A204.1 (cell line): ENCODE measurements around the gene GRID1.

Source experiments
- FAIRE-seq: peaks from 2 replicates; lab custom pipeline; 2012; peaks lifted over from hg19 to GRCh38; lab: Jason Lieb, UNC

The GRID1 gene

DNA sequence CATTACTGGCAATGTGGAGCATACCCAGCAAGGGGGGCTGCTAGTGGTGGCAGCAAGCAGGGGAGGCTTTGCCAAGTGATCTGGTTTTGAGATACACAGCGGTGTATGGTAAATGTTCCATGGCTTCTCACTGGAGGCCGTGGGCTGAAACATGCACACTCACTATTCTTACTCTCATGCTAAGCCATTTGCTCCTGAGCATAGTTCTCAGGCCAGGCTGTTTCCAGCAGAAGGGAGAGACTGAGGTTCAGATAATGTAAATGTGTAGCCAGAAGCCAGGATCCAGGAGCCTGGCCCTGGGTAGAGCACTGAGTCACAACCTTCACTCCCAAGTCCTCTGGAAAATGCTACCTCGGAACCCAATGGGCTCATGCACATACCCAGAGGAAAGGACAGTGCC, 757.9 kb downstream of the GRID1 start:
- no peak for FAIRE-seq

DNA sequence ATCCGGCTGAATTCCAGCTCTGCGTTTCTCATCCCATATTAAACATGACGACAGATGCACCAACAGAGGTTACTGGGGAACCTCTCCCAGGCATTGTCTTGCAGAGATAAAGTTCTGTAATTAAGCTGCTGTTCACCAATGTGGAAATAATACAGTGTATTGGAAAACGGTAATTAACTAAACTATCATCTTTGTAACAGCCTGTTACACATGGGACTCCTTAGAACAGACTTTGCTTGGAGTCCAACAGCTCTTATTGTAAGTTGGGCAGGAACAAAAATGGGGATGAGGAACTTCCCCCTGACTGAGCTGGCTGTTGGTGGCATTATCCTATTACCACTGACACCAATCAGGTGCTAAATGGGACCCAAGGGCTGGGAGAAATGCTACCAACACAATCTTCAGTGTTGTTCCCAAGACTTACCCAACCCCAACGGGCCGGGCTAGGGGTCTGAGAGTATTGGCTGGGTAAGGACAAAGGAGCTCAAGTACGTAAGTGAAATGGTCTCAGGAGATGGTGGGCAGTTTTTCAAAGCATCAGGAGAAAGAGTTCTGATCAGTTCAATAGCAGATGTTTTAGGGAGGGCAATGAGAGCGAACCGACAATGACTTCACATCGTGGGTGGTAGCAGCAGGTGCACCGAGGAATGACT, 759.4 kb downstream of the GRID1 start:
- no peak for FAIRE-seq

DNA sequence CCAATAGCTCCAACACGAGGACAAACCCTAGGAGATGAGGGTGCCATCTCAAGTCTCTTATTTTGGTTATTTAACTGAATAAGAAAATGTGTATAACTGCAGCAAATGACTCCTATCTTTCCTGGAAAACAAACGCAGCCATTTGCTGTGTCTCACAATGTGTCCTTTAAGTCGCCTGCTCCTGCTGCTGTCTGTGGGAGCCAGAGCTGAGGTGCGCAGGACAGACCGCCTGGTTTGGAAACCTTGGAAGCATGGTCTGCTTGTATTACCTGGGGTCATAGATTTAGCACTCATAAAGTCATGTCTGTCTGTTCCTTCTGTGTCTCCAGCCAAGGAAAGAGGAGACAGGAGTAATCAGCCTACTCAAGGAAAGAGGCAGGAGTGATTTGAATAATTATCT, 760.2 kb downstream of the GRID1 start:
- FAIRE-seq: no peak

DNA sequence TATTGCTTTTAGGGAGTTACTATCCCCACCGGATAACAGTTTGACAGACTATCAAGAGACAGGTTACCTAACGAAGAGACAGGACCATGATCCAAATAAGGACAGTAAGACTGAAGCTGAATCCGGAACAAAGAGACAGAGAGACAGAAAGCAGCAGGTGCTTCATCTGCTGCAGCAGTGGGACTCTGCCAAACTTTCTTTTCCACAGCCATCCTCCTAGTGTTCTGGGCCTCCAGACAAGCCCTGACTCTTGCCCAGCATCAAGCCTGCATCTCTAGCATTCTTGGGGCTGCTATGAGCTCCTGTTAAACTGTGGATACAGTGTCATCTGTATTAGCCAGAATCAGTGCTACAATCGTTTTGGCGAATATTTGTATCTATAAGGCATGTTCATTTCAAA, 761.7 kb downstream of the GRID1 start:
- FAIRE-seq: no peak

DNA sequence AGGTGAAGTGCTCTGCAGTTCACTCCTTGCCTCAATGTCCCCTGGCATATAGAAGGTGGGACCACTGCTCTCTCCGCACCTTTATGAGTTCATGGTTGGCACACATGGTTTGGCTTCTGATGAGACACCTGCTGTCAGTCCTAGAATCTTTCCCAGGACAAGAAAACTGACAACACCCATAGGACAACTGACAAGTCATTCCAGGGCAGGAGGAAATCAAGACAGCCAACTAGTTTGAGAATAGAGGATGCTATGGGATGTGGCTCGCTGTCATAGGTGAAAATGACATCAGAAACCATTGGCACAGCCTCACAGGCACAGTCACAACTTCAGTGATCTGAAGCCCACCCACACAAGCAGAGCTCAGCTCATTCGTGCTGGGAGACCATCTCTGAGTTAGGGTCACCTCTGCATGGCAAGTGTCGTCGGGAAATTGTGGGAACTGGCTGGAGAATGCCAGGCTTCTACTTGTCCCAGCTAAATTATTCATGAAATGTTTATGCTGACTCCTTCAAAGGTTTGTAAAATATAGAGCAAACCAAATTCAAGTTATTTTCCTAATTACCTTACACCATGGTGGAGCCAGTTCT, 762.4 kb downstream of the GRID1 start:
- FAIRE-seq: no peak

DNA sequence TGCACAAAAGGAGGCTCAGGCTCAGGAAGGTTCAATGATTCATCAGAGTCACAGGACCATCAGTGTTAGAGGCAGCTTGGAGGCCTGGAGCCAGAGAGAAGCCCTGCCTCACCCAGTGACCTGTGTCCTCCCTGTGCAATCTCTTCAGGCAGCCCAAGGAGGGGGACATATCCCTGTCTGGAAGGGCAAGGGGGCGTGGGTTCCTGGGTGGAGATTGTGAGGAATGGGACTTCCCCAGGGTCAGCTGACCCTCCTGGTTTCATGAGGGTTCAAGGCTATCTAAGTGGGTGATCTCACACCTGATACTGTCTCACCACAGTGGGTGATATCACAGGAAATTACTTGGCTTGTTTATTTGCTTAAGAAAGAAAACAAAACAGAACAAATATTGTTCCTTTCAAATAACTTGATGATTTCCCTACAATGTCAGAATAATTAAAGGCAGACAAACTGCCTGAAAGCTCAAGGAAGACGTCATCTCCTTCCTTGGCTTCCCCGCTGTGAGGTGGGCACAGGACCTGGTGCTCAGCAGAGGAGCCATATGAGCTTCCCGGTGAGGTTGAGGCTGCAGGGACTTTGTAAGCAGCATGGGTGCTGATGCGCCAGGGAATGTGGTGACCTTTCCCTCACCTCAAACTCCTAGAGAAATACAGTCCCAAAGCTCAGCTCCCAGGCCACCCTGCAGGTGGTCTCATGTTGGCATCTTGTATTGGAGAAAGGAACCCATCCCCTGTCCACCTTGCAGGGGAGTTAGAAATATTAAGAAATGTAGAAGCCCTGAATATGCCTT, 763.2 kb downstream of the GRID1 start:
- no peak for FAIRE-seq

DNA sequence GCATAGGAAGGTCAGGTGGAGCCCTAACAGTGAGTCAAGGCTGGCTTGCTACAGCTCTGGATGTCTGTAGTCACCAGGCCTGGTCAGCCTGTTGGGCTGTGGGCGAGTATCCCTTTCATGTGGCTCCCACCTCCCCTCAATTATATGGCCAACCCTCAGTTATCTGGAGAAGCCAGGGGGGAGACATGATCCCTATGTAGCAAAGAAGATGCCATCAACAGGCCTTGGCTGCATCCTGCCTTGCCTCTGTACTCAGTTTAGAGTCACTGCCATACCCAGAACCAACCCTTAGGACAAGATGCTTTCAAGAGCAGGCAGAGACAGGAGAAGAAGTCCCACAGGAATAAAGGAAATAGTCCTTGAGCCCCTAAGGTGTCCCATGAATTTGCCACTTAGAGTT, 763.9 kb downstream of the GRID1 start:
- no peak for FAIRE-seq

DNA sequence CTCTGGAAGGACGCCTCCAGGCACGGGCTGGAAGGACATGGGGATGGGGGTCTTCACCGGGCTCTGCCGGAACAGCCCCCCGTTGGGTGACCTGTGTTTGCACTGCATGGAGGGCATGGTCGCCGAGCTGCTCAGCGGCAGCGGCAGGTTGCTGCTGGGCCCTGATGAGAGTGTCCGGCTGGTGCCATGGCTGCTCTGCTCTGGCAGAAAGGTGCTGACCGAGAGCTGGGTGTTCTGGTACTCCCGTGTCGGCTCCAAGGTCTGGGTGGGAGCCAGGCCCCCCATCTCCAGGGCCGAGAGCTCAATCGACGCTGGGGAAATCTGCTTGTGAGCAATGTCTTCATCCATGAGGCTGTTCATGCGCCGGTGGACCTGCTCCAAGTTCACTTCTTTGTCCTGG, 764.3 kb downstream of the GRID1 start:
- FAIRE-seq: no peak

DNA sequence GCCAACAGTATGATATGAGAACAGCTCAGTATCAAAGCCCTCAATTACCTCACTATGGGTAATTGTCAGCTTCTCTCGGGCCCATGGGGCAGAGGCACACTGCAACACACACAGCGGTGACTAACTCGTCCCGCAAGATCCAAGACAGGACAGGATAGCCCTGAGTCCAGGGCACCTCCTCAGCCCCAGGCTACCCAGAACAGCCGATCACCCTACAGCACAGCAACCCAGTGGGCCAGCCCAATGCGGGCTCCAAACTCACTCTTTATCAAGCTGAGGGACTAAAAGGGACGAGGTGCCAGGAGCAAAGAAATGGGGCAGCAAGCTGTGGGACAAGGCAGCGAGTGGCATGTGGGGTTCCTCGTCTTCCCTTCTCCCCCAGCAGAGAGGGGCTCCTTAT, 765.1 kb downstream of the GRID1 start:
- no peak for FAIRE-seq

DNA sequence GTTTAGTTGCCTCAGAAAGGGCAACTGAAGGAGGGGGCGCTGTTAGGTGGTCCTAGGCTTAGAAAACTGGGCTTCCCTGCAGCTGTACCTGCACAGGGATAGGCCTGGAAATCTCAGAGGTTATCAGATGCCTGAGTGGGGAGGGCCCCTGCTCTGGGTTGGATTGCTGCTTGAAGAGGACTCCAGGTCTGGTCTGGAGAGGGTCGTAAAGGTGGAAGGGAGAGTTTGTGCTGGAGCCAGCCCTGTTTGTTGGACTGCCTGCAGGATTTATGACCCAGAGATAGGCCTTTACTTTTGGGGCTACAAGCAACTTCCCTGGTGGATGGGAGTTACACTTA, 765.9 kb downstream of the GRID1 start:
- no peak for FAIRE-seq

DNA sequence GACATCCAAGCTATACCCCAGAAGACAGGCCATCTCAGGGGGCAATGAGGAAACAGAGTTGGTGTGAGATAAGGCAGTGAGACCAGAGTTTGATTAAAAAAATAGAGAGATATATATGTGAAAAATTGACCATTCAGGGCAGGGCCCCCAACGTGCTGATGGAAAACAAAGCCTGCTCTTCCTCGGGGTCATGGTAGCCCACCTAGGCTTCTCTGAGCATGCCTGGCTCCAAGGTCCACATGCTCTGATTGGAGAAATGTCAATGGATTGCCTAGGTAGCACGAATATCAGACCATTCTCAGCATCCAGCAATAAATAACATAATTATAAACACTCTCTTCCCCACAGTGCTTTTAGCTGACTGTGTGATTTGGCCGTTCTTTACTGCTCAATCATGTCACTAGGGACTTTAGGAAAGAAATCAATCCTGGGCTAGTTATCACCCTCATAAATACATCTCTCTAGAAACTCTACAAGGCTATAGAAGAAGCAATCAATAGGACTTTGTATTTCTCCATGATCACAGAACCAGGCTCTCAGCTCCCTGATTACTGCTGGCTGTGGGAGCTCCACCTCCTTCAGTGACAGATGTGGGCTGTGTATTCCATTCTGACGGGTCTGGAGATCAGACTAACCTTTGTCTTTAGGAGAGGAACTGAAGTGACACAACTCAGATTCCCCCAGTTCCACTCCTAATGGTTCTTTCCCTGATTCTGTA, 766.4 kb downstream of the GRID1 start:
- FAIRE-seq: no peak

DNA sequence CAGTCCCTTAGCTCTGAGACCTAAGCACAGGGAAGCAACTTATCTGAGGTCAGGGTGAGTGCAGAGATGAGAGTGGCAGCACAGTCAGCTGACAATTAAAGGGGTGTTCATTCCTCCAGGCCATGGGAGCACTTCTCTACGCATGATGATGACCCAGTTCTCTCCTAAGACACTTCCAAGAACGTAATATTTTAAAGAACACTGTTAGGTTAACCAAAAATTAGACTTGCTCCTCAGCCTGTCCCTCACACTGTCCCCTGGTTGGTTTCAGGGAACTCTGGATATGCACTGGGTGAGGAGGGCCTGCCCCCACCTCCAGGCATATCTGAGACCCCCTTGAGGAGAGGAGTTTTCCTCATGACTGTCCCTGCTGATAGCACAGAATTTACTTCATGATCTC, 767.5 kb downstream of the GRID1 start:
- FAIRE-seq: no peak

DNA sequence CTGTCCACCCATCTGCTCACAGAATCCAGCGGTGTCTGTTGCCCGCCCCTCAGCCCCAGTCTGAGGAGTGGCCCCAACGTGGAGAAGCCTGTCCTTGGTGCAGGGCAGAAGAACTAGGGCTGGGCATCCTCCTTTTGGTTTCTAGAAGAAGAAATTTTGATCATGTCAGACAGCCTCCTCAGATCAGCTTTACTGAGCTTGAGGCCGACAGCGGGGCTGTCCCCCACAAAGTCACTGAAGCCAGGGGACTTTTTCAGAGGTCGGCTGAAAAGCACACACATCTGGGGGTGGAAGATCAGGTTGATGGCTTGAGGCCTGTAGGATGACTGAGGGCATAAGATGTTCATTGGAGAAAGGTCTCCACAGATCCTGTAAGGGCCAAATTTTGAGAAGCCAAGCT, 767.9 kb downstream of the GRID1 start:
- FAIRE-seq: no peak

DNA sequence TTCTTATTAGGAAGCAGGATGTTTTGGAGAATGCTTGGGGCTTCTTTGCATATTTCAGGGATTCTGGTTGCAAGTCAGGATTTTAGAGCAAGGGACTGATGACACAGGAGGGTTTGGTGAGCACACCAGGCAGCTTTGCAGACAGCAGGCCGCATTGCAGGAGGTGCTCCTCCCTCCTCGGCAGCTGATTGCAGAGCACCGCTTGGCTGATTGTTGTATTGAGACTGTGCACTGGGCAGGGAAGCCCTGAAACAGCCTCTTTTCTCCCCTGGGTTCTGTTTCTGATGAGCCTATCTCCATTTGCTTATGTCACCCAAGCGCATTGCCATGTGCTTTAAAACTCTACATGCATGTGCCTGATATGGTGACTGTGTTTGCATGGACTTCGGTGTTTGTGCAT, 769.6 kb downstream of the GRID1 start:
- no peak for FAIRE-seq

DNA sequence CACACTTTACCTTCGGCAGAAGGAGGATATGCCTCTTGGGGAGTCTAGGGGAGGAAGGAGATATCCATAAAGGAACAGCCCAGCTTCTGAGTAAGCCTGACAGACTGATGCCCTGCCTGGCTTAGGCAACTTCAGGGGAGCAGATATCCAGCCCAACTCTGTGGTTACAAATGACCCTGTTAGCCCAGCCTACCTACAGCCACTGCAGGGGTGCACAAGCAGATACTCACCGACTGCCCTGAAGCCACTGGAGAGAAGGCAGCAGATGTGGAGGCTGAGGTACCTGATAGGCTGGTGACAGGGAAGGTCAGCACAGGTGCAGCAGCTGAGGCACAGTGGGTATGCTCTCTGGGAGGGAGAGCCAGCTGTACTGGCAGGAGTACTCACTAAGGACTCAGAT, 770.2 kb downstream of the GRID1 start:
- no peak for FAIRE-seq

DNA sequence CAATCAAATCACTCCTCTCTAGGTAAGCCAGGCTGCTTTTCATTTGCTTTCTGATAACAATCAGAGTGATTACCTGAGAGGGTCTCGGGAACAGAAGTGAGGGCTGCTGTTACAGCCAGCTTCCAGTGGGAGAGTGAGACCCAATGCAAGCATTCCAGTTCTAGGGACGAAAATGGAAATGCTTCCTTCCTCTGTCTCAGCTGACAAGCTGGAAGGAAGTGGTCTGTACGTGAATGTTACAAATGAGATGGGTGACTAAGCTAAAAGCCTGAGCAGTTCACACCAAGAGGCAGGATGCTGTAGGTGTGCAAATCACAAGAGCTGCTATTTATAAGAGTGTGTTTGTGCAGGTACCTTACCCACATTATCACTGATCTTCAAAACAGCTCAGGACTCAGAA, 772.4 kb downstream of the GRID1 start:
- FAIRE-seq: no peak

DNA sequence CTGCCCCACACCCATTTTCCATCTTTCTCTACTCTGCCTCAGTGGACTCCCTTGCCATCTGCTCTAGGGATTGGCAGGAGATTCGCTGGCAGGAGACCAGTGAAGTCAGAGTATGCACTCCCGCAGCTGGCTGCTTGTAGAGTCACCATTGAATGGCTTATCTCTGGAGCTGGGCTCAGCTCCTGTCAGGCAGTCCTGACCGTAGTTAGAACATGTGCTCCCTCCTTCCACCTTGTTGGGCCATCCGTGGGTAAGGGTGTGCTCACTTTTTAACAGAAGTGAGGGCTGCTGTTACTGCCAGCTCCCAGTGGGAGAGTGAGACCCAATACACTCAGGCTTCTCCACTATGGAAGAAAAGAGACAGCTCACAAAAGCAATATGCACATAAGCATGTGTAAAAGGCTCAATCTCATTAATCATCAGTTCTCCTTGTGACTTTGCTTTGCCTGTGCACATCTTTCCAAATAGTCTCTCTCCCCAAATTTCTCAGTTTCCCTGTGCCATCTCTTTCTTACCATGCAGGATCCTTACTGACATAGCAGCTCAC, 773.3 kb downstream of the GRID1 start:
- FAIRE-seq: no peak

DNA sequence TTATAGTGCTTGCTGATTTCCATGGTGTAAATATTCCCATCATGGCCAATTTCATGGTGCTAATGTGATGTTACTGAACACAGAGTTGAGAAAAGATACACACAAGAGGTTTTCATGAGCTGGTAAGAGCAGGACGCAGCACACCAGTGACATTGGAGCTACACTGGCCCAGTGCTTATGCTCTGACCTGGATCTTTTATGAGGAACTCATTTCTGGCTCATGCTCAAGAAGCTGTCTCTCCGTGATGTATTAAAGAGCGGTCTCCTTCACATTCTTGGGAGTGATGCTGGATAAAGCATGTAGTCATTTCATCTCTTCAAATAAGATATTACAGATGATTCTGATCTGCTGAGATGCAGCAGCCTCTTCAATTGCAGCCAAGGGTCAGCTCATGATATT, 785.2 kb downstream of the GRID1 start:
- FAIRE-seq: no peak

DNA sequence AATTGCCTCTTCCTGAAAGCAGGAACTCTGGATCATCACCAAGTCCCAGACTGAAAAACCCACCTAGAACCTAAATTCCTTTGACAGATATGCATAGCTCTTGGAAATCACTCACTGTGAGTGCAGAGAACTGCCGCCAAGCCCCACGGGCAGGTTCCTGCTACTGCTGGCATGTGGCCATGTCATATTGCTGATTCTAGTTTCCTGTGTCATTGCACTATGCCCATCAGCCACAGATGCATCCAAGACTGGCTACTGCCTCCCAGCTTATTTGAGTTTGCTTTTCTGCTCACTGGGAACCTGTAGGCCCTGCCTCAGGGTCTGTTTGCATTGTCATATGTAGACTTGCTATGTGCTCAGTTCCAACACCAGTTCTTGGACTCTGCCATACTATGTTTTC, 786.0 kb downstream of the GRID1 start:
- no peak for FAIRE-seq

DNA sequence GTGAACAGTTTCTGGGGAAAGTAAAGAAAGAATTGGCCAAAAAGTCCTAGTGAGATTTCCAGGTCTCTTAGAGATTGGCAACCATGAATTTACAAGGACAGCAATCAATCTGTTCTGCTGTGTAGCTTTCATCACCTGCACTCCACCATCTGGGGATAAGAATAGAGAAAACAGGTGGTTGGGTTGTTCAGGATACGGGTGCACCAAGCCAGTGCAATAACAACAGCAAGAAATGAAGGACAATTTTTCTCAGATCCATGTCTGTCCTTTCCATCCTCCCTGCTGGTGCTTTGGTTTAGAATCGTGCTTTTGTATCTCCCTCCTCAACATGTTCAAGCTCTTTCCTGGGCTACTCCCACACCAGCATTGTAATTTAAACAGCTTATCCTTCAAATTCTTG, 787.7 kb downstream of the GRID1 start:
- no peak for FAIRE-seq

DNA sequence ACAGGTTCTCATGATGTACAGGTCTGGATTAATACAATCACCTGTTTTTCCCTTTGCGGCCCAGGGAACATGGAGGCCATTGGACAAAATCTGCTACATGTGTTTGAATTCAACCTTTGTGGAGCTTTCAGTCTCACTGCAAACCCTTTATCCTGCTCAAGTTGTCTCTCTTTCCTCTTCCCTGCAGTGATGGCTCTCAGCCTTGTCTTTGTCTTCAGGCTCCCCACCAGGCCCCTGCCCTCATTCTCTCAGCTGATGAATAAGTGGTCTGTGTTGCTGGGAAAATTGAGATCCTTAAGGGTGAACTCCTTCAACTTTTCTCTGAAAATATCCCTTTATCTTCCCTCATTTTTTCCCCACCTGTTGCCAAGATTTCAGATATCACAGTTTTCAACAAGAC, 791.2 kb downstream of the GRID1 start:
- FAIRE-seq: no peak

DNA sequence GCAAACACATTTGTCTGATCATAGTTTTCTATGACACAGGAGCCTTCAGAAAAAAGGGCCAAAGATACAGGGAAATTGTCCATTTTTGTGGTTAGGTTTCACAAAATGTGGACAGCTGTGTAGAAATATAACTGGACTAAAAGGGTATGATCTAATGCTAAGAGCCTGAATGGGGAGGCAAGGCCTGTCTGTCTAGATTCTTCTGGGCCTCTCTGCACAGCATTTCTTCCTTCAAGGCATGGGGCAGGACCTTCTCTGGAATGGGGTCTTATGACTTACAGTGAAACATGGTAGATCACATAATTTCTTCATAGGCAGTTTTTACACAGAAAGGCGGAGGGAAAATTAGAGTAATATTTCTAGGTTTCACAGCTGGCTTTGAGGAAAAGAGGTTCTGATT, 795.7 kb downstream of the GRID1 start:
- FAIRE-seq: no peak

DNA sequence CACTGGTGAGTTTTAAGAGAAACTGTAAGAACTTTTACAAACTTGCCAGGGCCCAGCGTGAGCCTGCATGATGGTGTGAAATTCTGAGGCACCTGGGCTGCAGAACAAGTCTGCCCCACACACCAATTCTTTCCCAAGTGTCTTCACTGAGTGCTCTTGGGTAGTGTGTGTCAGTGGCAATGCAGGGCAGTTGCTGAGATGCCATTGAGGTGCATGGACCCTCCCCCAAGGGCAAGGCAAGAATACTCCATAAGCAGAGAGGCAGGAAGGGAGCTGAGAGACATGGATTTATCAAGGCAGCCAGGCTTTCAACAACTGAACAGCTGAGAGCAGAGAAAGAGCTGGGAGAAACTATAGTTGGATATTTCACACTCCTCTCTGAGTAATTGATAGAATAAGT, 801.2 kb downstream of the GRID1 start:
- FAIRE-seq: no peak
